Measurements from ENCODE around the gene JUNB. TPM values are rescaled to one million over a fixed set of nuclear protein-coding genes. Genes with fewer than 3 reads are reported as not detected.

JUNB gene
- total and polyA plus RNA-seq, 2 experiments from 2014 or later, result 37.2 to 103 TPM

DNA sequence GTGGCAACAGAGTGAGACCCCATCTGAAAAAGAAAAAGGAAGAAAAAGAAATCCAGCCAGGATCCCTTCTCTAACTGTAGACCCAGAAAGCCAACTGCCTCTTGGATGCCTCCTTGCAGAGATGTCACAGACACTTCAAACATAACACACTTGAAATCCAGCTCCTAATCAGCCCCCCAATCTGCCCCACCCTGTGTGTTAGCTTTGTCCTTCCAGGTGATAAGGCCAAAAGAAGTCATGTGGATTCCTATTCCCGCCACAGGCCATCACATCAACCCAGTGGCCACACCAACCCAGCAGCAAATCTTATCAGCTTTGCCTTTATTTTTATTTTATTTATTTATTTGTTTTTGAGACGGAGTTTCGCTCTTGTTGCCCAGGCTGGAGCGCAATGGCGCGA is 31.6 kb upstream of the JUNB start:
- H3K4me3 ChIP-seq, result no peak overlapping the region
- TF ChIP-seq, protein P1, sequence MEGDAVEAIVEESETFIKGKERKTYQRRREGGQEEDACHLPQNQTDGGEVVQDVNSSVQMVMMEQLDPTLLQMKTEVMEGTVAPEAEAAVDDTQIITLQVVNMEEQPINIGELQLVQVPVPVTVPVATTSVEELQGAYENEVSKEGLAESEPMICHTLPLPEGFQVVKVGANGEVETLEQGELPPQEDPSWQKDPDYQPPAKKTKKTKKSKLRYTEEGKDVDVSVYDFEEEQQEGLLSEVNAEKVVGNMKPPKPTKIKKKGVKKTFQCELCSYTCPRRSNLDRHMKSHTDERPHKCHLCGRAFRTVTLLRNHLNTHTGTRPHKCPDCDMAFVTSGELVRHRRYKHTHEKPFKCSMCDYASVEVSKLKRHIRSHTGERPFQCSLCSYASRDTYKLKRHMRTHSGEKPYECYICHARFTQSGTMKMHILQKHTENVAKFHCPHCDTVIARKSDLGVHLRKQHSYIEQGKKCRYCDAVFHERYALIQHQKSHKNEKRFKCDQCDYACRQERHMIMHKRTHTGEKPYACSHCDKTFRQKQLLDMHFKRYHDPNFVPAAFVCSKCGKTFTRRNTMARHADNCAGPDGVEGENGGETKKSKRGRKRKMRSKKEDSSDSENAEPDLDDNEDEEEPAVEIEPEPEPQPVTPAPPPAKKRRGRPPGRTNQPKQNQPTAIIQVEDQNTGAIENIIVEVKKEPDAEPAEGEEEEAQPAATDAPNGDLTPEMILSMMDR (IDR thresholded peaks at IDR 0.05; ENCODE audit: low read depth, low read length), result no peak
- DNase-seq (ENCODE audit: low read depth in 1 of 2, low spot score in 1 of 2), result no peak
- H3K27ac ChIP-seq, result no peak overlapping the region
- no peaks in the 10 kb centered on the region for H3K9me3 ChIP-seq (ENCODE audit: low read depth)
- peaks cover 4% of the 10 kb centered on the region for H3K4me1 ChIP-seq (ENCODE audit: low read depth)
- H3K36me3 ChIP-seq, result no peaks in the 10 kb centered on the region
- H3K27me3 ChIP-seq, result peaks cover 2% of the 10 kb centered on the region

DNA sequence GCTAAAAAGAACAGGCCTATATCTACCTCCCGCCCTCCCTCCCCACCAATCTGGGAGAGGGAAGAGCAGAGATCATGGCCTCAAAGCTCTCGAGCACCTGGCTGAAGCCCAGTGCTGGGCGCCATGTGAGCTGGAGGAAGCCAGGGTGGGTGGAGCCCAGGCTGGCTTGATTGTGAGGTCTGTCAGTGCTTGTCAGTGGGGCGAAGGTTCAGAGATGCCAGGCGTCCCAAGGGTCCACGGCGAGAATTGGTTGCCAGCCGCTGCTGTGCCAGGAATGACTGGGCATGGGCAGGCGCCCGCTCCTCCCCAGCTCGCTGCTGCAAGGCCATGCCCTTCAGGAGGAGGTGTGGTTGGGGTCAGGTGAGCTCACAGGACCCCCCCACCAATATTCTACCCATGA is 28.2 kb upstream of the JUNB start:
- Histone ChIP-seq H3K9me3 (ENCODE audit: low read depth) (no peaks in the 10 kb centered on the region), H3K36me3 (no peaks in the 10 kb centered on the region), H3K4me1 (ENCODE audit: low read depth) (no peaks in the 10 kb centered on the region), H3K27me3 (no peaks in the 10 kb centered on the region), H3K4me3 (no peak overlapping the region), H3K27ac (no peak overlapping the region)
- DNase-seq (ENCODE audit: low read depth in 1 of 2, low spot score in 1 of 2), result no peak
- TF ChIP-seq, protein P1 (IDR thresholded peaks at IDR 0.05; ENCODE audit: low read depth, low read length), result no peak

DNA sequence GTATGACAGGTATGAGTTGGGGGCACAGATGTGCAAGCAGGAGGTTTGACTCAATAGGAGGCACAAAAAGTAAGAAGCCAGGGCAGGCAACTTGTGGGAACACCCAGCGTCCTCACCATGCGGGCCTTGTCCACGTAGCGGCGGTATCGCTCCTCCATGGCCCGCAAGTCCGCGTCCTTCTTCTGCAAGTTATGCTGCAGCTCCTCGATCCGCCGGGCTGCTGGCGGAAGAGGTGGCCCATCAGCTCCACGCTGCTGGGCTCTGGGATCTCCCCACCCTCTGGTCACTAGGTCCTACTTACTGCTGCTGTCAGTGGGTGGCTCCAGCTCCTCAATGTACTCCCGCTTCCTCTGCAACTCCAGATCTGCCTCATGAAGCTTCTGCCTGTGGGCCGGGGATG is 26.6 kb upstream of the JUNB start:
- H3K4me3 ChIP-seq, result no peak overlapping the region
- H3K27me3 ChIP-seq, result no peaks in the 10 kb centered on the region
- H3K36me3 ChIP-seq, result no peaks in the 10 kb centered on the region
- no peak for DNase-seq (ENCODE audit: low read depth in 1 of 2, low spot score in 1 of 2)
- H3K4me1 ChIP-seq (ENCODE audit: low read depth), result no peaks in the 10 kb centered on the region
- no peak overlapping the region for H3K27ac ChIP-seq
- H3K9me3 ChIP-seq (ENCODE audit: low read depth), result no peaks in the 10 kb centered on the region
- TF ChIP-seq, protein P1 (IDR thresholded peaks at IDR 0.05; ENCODE audit: low read depth, low read length), result no peak

DNA sequence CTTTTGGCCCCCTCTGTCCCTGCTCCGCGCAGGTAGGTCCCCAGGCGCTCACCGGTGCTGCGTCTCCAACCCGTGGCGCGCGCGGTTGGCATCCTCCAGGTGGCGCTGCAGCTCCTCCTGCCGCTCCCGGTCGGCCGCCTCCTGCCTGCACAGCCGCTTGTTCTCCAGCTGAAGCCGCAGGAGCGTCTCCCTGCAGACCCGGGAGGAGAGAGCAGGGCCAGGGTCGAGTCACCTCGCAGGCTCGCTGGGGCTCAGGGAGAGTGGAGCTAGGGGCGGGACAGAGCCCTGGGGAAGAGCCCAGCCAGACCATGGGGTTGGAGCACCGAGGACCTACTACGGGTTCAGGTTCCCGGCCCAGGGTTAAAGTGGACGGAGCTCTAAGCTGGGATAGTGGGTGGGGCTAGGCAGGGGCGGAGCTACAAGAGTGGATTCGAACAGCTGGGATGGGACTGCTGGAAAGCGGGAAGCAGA is 25.2 kb upstream of the JUNB start:
- peak in 1 of 2 donors; percentile 88 for DNase-seq (ENCODE audit: low read depth in 1 of 2, low spot score in 1 of 2)
- Histone ChIP-seq H3K27ac (no peak overlapping the region), H3K36me3 (no peaks in the 10 kb centered on the region), H3K9me3 (ENCODE audit: low read depth) (no peaks in the 10 kb centered on the region), H3K27me3 (no peaks in the 10 kb centered on the region), H3K4me1 (ENCODE audit: low read depth) (no peaks in the 10 kb centered on the region), H3K4me3 (peak overlapping the region; percentile 34)
- TF ChIP-seq, protein P1 (IDR thresholded peaks at IDR 0.05; ENCODE audit: low read depth, low read length), result no peak

DNA sequence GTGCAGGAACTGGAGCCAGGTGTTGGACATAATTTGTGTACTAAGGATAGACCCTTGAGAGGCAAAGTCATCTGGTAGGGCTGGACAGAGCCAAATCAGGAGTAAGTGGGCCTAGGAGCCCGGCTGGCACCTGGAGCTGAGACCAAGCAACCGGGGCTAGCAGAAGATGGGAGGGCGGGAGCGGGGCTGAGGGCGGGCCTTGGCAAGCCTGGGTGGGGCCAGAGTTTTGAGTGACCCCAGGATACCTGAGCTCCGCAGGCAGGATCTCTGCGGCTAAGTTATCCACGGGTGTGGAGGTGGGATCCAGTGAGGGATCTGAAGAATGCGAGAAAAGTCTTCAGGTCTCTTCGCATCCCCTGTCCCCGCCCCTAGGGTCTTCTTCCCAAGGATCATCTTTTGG is 24.1 kb upstream of the JUNB start:
- Histone ChIP-seq H3K36me3 (no peaks in the 10 kb centered on the region), H3K4me1 (ENCODE audit: low read depth) (no peaks in the 10 kb centered on the region), H3K4me3 (no peak overlapping the region), H3K27me3 (no peaks in the 10 kb centered on the region), H3K9me3 (ENCODE audit: low read depth) (no peaks in the 10 kb centered on the region), H3K27ac (no peak overlapping the region)
- TF ChIP-seq, protein P1 (IDR thresholded peaks at IDR 0.05; ENCODE audit: low read depth, low read length), result no peak
- no peak for DNase-seq (ENCODE audit: low read depth in 1 of 2, low spot score in 1 of 2)

DNA sequence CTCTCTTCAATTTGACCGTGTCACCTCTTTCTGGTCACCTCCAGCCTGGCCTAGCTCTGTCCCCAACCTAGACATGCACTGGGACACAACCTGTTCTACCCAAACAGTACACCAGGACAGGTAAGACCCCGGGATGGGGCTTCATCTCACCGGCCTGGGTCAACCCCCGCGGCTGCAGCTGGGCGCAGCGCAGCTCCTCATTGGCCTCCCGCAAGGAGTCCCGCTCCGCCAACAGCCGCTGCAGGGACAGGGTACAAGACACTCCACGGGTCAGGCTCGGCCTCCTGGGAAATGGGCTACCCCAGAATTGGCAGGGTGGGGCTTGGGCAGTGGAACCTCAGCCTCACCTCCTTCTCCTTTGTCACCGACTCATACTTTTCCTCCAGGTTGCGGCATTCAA is 23.6 kb upstream of the JUNB start:
- DNase-seq (ENCODE audit: low read depth in 1 of 2, low spot score in 1 of 2), result no peak
- Histone ChIP-seq H3K4me1 (ENCODE audit: low read depth) (no peaks in the 10 kb centered on the region), H3K4me3 (no peak overlapping the region), H3K27ac (no peak overlapping the region), H3K9me3 (ENCODE audit: low read depth) (no peaks in the 10 kb centered on the region), H3K36me3 (no peaks in the 10 kb centered on the region), H3K27me3 (no peaks in the 10 kb centered on the region)
- TF ChIP-seq, protein P1 (IDR thresholded peaks at IDR 0.05; ENCODE audit: low read depth, low read length), result no peak
